OCI-LY7 (cell line): ENCODE data around the gene PHACTR2. TPM values are rescaled to one million over a fixed set of nuclear protein-coding genes. Genes with fewer than 3 reads are reported as not detected.
"Not testable (repeated sequence)": the region's sequence is repeated elsewhere in the genome, so short reads cannot be mapped to it uniquely, and the experiment has no call there.

ENCODE experiments used
- BruUV-seq: library from RNA; stranded (reverse); fragments of 400-500 nt; replicated peaks from 2 replicates; lab custom pipeline; 2021; lab: Mats Ljungman, UMichigan
- CTCF ChIA-PET: fragments of 300-600 bp; sonication (Branson Sonifier 250); formaldehyde crosslinking; loops from one replicate; lab custom pipeline; 2022; ENCODE audit warnings: antibody characterized with exemption; ENCODE audit not compliant: unreplicated experiment; lab: Charles Lee
- POLR2A ChIA-PET: fragments of 300-600 bp; sonication (Branson Sonifier 250); formaldehyde crosslinking; loops from one replicate; lab custom pipeline; 2022; ENCODE audit warnings: antibody characterized with exemption; lab: Charles Lee
- DNase-seq: peaks from one replicate; pipeline ENCODE4 v3.0.0-alpha.2; 2015; ENCODE audit warnings: low spot score
- H2AFZ ChIP-seq: fragments of 200-600 bp; sonication (generic), shearing (Covaris generic); 2 replicates; pipeline ENCODE4 v1.6.1; 2014; ENCODE audit warnings: mild to moderate bottlenecking, antibody characterized with exemption, low read length, moderate library complexity
- H3K27ac ChIP-seq: fragments of 200-600 bp; sonication (generic); 2 replicates; pipeline ENCODE4 v1.5.1; 2014; ENCODE audit warnings: mixed run types, low read depth, mild to moderate bottlenecking, moderate library complexity, low read length, inconsistent platforms; ENCODE audit not compliant: poor library complexity, severe bottlenecking
- H3K36me3 ChIP-seq: fragments of 200-600 bp; sonication (generic); 2 replicates; pipeline ENCODE4 v1.6.1; 2014; ENCODE audit warnings: mild to moderate bottlenecking, antibody characterized with exemption, low read length, moderate library complexity, mixed read lengths; ENCODE audit not compliant: insufficient read depth
- H3K4me1 ChIP-seq: fragments of 200-600 bp; sonication (generic); 2 replicates; pipeline ENCODE4 v1.5.1; 2014; ENCODE audit warnings: mild to moderate bottlenecking, low read length; ENCODE audit not compliant: insufficient read depth, poor library complexity, severe bottlenecking
- H3K4me2 ChIP-seq: fragments of 200-600 bp; sonication (generic); 2 replicates; pipeline ENCODE4 v1.6.1; 2014; ENCODE audit warnings: mild to moderate bottlenecking, low read length
- H3K4me3 ChIP-seq: fragments of 200-600 bp; sonication (generic); 2 replicates; pipeline ENCODE4 v1.5.1; 2014; ENCODE audit warnings: mild to moderate bottlenecking, low read depth, low read length; ENCODE audit not compliant: poor library complexity, severe bottlenecking
- H3K79me2 ChIP-seq: fragments of 200-600 bp; sonication (generic); 2 replicates; pipeline ENCODE4 v1.6.1; 2016; ENCODE audit warnings: low read depth, mild to moderate bottlenecking, low read length, moderate library complexity, mixed read lengths; ENCODE audit not compliant: insufficient read depth
- H3K9me2 ChIP-seq: fragments of 200-600 bp; sonication (generic); 2 replicates; pipeline ENCODE4 v1.6.1; 2016; ENCODE audit warnings: mild to moderate bottlenecking, low read length, mixed read lengths; ENCODE audit not compliant: insufficient read depth
- H3K9me3 ChIP-seq: fragments of 200-600 bp; sonication (generic); 2 replicates; pipeline ENCODE4 v1.6.1; 2014; ENCODE audit warnings: mild to moderate bottlenecking, mixed run types, low read length, mixed read lengths
- H4K20me1 ChIP-seq: fragments of 200-600 bp; sonication (generic); 2 replicates; pipeline ENCODE4 v1.6.1; 2014; ENCODE audit warnings: mild to moderate bottlenecking, antibody characterized with exemption, low read length, moderate library complexity, mixed read lengths; ENCODE audit not compliant: insufficient read depth
- CTCF ChIP-seq: fragments of 200-600 bp; sonication (generic); conservative IDR thresholded peaks from 2 replicates; pipeline ENCODE4 v1.5.1; 2014; ENCODE audit warnings: mild to moderate bottlenecking, antibody characterized with exemption, low read length, moderate library complexity, mixed read lengths
- EZH2phosphoT487 ChIP-seq: fragments of 200-600 bp; sonication (generic); IDR thresholded peaks from 2 replicates; pipeline ENCODE4 v1.6.1; 2018; ENCODE audit warnings: low read depth, borderline replicate concordance, mild to moderate bottlenecking, mixed run types, antibody characterized with exemption, low read length, moderate library complexity, mixed read lengths
- intact Hi-C: fragments of 100-400 bp; cut with micrococcal nuclease; formaldehyde crosslinking; loops from one replicate; pipeline ENCODE4 v1.10.0; 2022; ENCODE audit not compliant: unreplicated experiment
- total RNA-seq, 2 experiments: library from RNA; depleted of rRNA in 1 of 2; stranded (reverse); fragments of >200 nt in 1 of 2; shearing (Covaris generic) in 1 of 2; gene quantifications; 2 replicates each; pipeline ENCODE4 v1.2.3, GENCODE V29; 2014 to 2022

PHACTR2 gene
- total RNA-seq, 2 experiments from 2014 or later = 0.06 to 5.4 TPM

DNA sequence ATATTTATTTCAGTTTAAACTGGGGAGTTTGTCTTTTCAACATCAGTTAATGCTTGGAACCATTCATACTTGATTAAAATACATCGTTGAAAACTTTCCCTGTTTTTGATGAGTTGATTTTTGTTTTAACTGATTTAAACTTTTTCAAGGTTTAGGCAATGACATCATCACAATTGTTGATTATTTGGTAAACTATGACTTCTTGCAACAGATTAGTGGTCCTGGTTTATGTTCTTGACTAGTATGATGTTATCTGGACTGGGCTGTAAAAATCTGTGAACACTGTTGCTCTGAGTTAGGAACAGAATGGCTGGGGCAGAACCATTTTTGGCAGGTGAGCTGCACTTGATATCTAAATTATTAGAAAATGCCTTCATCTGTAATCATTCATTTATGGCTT, 186.5 kb downstream of the PHACTR2 start, which contains the start of gene ZC2HC1B:
Gene ZC2HC1B, plus strand, starts transcription at position 241 of the 400 bp plus-strand sequence. Its CDS starts 66 bp downstream, at position 307.
- ChIA-PET POLR2A (no interaction called here), CTCF (no interaction called here)
- no peak within 1 kb of the TSS for H3K27ac ChIP-seq
- H2AFZ ChIP-seq = no peak within 1 kb of the TSS
- no peaks in the 10 kb centered on the region for H3K4me1 ChIP-seq
- no peak within 1 kb of the TSS for H3K4me3 ChIP-seq
- no peaks in the 10 kb centered on the region for H3K79me2 ChIP-seq
- no peaks in the 10 kb centered on the region for H3K9me2 ChIP-seq
- DNase-seq = no peak
- no TSS peak for BruUV-seq
- no peaks in the 10 kb centered on the region for H4K20me1 ChIP-seq
- peaks cover 74% of the 10 kb centered on the region for H3K36me3 ChIP-seq
- intact Hi-C loops = no loop called here
- no peaks in the 10 kb centered on the region for H3K9me3 ChIP-seq
- no peak for TF ChIP-seq EZH2phosphoT487
- TF ChIP-seq CTCF = no peak
- H3K4me2 ChIP-seq = no peak within 1 kb of the TSS

DNA sequence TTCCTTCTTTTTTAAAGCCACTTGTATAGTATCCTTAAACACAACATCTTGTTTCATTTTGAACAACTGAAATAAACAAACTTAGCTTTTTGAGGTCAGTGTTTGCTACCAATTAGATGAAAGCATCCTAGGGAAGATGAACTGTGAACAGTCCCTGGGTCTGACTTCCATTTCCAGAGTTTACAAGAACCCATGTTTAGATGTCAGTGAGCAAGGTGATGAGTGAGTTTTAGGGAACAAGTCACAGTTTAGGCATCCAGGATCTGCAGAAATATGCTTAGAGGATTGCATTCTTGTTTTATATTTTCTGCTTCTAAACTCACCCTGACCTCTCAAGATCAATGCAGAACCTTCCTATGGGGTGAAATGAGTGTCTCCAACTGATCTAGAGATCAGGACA, 189.5 kb downstream of the PHACTR2 start:
- Histone ChIP-seq H3K9me2 (no peaks in the 10 kb centered on the region), H2AFZ (no peak overlapping the region), H3K27ac (no peak overlapping the region), H3K4me3 (no peak overlapping the region), H3K4me2 (no peak overlapping the region), H3K36me3 (peaks cover 44% of the 10 kb centered on the region), H3K79me2 (no peaks in the 10 kb centered on the region), H4K20me1 (no peaks in the 10 kb centered on the region), H3K4me1 (no peaks in the 10 kb centered on the region), H3K9me3 (no peaks in the 10 kb centered on the region)
- no peak for DNase-seq
- intact Hi-C loops = no loop called here
- CTCF ChIA-PET = no interaction called here
- TF ChIP-seq EZH2phosphoT487 = no peak
- no peak for TF ChIP-seq CTCF
- POLR2A ChIA-PET = no interaction called here
- BruUV-seq = no TSS peak

DNA sequence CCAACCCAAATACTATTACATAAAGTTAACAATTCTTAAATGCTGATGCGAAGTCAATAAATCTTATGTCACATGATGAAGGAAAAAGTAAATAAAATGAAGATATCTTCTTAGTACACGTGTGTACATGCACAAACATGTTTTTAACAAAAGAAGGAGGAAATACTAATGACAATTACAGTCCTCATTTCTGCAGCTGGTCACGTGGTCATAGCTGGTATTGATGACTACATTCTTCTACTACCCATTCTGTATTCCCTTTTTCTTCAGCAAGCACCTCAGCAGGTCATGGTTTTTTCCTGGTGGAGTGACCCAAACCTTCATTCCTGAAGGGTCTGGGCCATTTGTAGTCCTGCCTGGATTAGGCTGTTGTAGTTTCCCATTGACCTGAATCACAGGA, 191.0 kb downstream of the PHACTR2 start:
- POLR2A ChIA-PET, BruUV-seq: not testable (repeated sequence)

DNA sequence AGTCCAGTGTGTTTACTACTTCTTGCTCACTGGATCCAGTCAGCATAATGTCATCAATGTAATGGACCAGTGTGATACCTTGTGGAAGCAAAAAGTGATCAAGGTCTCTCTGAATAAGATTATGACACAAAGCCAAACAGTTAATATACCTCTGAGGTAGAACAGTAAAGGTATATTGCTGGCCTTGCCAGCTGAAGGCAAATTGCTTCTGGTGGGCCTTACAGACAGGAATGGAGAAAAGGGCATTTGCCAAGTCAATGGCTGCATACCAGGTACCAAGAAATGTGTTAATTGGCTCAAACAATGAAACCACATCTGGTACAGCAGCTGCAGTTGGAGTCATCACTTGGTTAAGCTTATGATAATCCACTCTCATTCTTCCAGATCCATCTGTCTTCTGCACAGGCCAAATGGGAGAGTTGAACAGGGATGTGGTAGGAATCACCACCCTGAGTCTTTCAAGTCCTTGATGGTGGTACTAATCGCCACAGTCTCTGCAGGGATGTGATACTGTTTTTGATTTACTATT, 193.5 kb downstream of the PHACTR2 start:
- H3K36me3 ChIP-seq, H3K4me3 ChIP-seq, BruUV-seq, H2AFZ ChIP-seq, POLR2A ChIA-PET, H3K4me2 ChIP-seq, H3K9me3 ChIP-seq, H3K9me2 ChIP-seq, H3K27ac ChIP-seq, H3K4me1 ChIP-seq, CTCF ChIA-PET, intact Hi-C loops, H3K79me2 ChIP-seq, H4K20me1 ChIP-seq, DNase-seq: not testable (repeated sequence)

More for the DNA sequence above, 191.0 kb downstream of the PHACTR2 start:
- intact Hi-C loops, H3K79me2 ChIP-seq, CTCF ChIA-PET, DNase-seq, H4K20me1 ChIP-seq, H3K9me2 ChIP-seq, H3K9me3 ChIP-seq, H3K4me2 ChIP-seq, H3K4me1 ChIP-seq, H3K4me3 ChIP-seq, H2AFZ ChIP-seq, H3K27ac ChIP-seq: not testable (repeated sequence)
- H3K36me3 ChIP-seq = peaks cover 28% of the 10 kb centered on the region
